ENCODE measurements around the gene PUS10. TPM values are rescaled to one million over a fixed set of nuclear protein-coding genes. Genes with fewer than 3 reads are reported as not detected.

Gene PUS10
- total and polyA plus RNA-seq, 12 donors, result 2.2 to 10.6 (median 6.3) TPM

DNA sequence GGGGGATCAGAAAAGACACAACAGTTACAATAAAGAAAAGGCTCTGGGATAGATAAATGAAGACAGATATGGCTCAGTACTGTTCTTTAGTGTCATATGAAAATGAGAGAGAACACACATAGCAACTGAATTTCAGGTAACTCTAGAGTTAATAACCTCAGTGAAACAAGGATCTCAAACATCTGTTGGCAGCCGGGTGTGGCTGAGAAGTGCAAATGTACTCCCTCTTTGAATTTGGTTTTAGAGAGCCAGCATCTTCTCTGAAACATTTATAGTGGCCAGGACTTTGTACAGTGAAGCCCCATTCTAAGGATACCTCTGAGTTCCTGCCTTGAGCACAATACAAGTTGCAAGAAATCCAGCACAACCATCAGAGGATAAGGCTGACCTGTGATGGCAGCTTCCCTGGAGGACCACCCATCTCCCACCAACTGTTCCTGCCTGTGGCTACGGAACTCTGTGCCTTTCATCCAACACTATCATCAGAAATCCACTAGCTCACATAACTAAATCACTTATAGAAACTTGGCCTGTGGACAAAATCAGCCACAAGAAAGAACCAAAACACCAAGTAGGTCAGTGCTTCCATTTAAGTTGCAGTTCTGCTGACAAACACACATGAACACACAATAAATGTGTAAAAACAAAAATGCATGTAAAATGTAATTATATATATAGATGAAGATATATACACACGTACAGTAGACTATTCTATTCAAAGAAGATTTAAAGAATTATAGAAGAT is 37.8 kb downstream of the PUS10 start:
- Histone ChIP-seq H3K36me3 (replicated peaks in 1 of 2) (no peaks in the 10 kb centered on the region), H3K9me3 (replicated peaks in 1 of 3) (no peaks in the 10 kb centered on the region), H3K27ac (no peak overlapping the region), H3K4me1 (replicated peaks in 1 of 2) (no peaks in the 10 kb centered on the region), H3K27me3 (no peaks in the 10 kb centered on the region), H3K4me3 (no peak overlapping the region)
- intact Hi-C loops (cut with DNase I), result no loop called here
- no peak for DNase-seq
- TF ChIP-seq POLR2A (IDR thresholded peaks at IDR 0.05), result no peak
- TF ChIP-seq, protein P1, sequence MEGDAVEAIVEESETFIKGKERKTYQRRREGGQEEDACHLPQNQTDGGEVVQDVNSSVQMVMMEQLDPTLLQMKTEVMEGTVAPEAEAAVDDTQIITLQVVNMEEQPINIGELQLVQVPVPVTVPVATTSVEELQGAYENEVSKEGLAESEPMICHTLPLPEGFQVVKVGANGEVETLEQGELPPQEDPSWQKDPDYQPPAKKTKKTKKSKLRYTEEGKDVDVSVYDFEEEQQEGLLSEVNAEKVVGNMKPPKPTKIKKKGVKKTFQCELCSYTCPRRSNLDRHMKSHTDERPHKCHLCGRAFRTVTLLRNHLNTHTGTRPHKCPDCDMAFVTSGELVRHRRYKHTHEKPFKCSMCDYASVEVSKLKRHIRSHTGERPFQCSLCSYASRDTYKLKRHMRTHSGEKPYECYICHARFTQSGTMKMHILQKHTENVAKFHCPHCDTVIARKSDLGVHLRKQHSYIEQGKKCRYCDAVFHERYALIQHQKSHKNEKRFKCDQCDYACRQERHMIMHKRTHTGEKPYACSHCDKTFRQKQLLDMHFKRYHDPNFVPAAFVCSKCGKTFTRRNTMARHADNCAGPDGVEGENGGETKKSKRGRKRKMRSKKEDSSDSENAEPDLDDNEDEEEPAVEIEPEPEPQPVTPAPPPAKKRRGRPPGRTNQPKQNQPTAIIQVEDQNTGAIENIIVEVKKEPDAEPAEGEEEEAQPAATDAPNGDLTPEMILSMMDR (IDR thresholded peaks at IDR 0.05), result no peak
- 86 to 90% (median 88%) methylated on average over 3 of the region's 3 CpGs for WGBS, 4 donors

DNA sequence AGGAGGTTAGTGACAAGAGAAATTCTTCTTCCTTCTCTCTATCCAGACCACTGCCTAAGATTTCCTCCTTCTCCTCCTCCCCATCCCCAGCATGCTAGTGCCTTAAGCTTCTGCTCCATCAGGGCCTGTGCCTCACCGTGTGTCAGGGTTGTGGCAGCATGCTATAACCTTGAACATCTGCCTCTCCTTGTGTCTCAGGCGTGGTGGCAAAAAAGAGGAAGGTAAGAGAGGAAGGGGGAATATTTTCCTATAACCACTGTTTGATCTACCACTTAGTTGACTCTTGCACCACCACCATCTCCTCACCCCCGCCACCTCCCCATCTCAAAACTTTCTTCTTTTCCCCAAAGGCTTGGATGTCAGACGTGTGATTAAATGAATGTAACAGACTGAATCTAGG is 38.8 kb downstream of the PUS10 start:
- no peak overlapping the region for H3K27ac ChIP-seq
- H3K27me3 ChIP-seq, result no peaks in the 10 kb centered on the region
- H3K4me1 ChIP-seq (replicated peaks in 1 of 2), result no peaks in the 10 kb centered on the region
- 77 to 81% (median 79%) methylated on average over 4 of the region's 4 CpGs for WGBS, 4 donors
- no peak for DNase-seq
- intact Hi-C loops (cut with DNase I), result no loop called here
- no peak overlapping the region for H3K4me3 ChIP-seq
- H3K9me3 ChIP-seq (replicated peaks in 1 of 3), result no peaks in the 10 kb centered on the region
- H3K36me3 ChIP-seq (replicated peaks in 1 of 2), result no peaks in the 10 kb centered on the region
- TF ChIP-seq POLR2A (IDR thresholded peaks at IDR 0.05), result no peak
- TF ChIP-seq, protein P1 (IDR thresholded peaks at IDR 0.05), result no peak

DNA sequence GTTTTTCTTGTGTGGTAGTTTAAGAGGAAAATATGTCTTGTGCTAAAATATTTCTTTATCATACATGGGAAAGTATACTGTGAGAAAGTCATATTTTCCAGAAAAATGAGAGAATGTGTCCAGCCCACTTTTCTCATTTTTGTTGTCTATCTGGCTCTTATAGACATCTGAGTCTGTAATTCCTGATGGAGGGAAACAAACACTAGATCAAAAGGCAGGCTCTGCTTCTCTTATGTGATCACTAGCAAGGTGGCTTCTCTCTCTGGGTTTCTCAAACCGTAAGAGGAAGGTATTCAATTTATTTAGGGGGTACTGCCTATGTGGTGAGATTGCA is 40.5 kb downstream of the PUS10 start:
- intact Hi-C loops (cut with DNase I), result no loop called here
- TF ChIP-seq POLR2A (IDR thresholded peaks at IDR 0.05), result no peak
- no peak for DNase-seq
- Histone ChIP-seq H3K4me3 (no peak overlapping the region), H3K4me1 (replicated peaks in 1 of 2) (no peaks in the 10 kb centered on the region), H3K27ac (no peak overlapping the region), H3K27me3 (no peaks in the 10 kb centered on the region), H3K9me3 (replicated peaks in 1 of 3) (no peaks in the 10 kb centered on the region), H3K36me3 (replicated peaks in 1 of 2) (no peaks in the 10 kb centered on the region)
- WGBS, 4 donors, result 87 to 94% (median 88%) methylated on average over 1 of the region's 1 CpG

DNA sequence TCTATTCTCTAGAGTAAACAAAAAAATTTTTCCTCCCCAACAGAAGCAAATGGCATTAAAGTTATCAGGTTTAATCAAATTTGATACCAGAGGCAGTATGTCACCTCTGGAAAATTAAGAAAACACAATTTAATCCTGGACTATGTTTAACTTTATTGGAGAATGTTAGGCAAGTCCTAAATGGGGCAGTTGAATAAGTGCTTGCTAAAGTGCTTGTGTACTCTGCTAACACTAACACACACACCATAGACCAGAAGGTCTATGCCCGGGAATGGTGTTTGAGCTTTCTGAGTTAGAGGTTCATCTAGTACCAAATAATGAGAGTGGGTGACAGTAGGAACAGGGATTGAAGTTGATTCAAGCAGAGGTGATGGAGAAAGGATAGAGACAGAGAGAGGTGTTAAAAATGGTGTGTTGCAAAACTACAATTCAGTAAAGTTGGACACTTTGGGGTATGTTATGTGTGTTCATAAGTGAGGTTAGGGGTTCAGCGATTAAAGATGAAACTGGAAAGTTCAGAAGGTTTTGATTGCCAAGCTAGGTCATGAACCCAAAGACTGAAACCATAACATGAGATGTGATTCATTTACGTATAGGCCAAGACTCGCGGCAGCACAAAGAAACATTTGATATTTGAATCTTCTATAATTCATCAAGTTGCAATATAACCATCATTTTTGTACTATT is 41.0 kb downstream of the PUS10 start:
- H3K27ac ChIP-seq, result no peak overlapping the region
- no peak overlapping the region for H3K4me3 ChIP-seq
- H3K4me1 ChIP-seq (replicated peaks in 1 of 2), result no peaks in the 10 kb centered on the region
- no peaks in the 10 kb centered on the region for H3K9me3 ChIP-seq (replicated peaks in 1 of 3)
- WGBS, 4 donors, result 59 to 74% (median 64%) methylated on average over 5 of the region's 5 CpGs
- DNase-seq, result no peak
- intact Hi-C loops (cut with DNase I), result no loop called here
- no peaks in the 10 kb centered on the region for H3K27me3 ChIP-seq
- no peak for TF ChIP-seq POLR2A (IDR thresholded peaks at IDR 0.05)
- TF ChIP-seq, protein P1 (IDR thresholded peaks at IDR 0.05), result no peak
- no peaks in the 10 kb centered on the region for H3K36me3 ChIP-seq (replicated peaks in 1 of 2)

Measured in adrenal gland (tissue), 12 donors.